Brain microvascular endothelial cell (primary cell): ENCODE measurements around the gene SPEG.

Experiments used
- DNase-seq: peaks from one replicate; pipeline ENCODE4 v3.0.0-alpha.2; 2020
- H3K27ac ChIP-seq: fragments of 250-450 bp; sonication (Bioruptor Pico); 2 replicates; pipeline ENCODE4 v1.5.1; 2020; ENCODE audit warnings: mild to moderate bottlenecking, moderate library complexity
- H3K27me3 ChIP-seq: fragments of 250-450 bp; sonication (Bioruptor Pico); replicated peaks from 2 replicates; pipeline ENCODE4 v1.5.1; 2020; ENCODE audit warnings: mild to moderate bottlenecking
- H3K36me3 ChIP-seq: fragments of 250-450 bp; sonication (Bioruptor Pico); replicated peaks from 2 replicates; pipeline ENCODE4 v1.5.1; 2020; ENCODE audit warnings: mild to moderate bottlenecking
- H3K4me3 ChIP-seq: 2 replicates; pipeline ENCODE4 v1.5.1; 2011; ENCODE audit warnings: low read depth, mild to moderate bottlenecking, control low read depth, low read length, moderate library complexity
- CTCF ChIP-seq: IDR thresholded peaks from 2 replicates; pipeline ENCODE4 v1.5.1; 2011; ENCODE audit warnings: low read depth, mild to moderate bottlenecking, moderate library complexity, low read length, control low read depth, inconsistent platforms; ENCODE audit errors: missing control alignments
- in situ Hi-C: cut with HindIII; loops from 2 replicates; pipeline ENCODE4 v1.10.0; 2017; ENCODE audit warnings: low sequenced_read_pairs, low pct_ligation_motif_present

SPEG gene

GRCh38 chr2:219448099-219448775, 13.6 kb downstream of the SPEG start:
- Histone ChIP-seq H3K27ac (no peak overlapping the region), H3K4me3 (no peak overlapping the region), H3K27me3 (peaks cover 11% of the 10 kb centered on the region), H3K36me3 (no peaks in the 10 kb centered on the region)
- no peak for TF ChIP-seq CTCF
- no peak for DNase-seq
- in situ Hi-C loops: no loop called here

- DNase-seq: no peak
- peaks cover 11% of the 10 kb centered on the region for H3K27me3 ChIP-seq
- H3K4me3 ChIP-seq: no peak overlapping the region
- in situ Hi-C loops: no loop called here
- peak; percentile 12 for TF ChIP-seq CTCF
- no peaks in the 10 kb centered on the region for H3K36me3 ChIP-seq
- H3K27ac ChIP-seq: no peak overlapping the region
Observed at GRCh38 chr2:219448776-219449341, 14.2 kb downstream of the SPEG start.

- DNase-seq: no peak
Observed at GRCh38 chr2:219449609-219450008, 15.0 kb downstream of the SPEG start.

GRCh38 chr2:219451661-219452360, 17.2 kb downstream of the SPEG start:
- H3K36me3 ChIP-seq: no peaks in the 10 kb centered on the region
- TF ChIP-seq CTCF: no peak
- in situ Hi-C loops: no loop called here
- H3K27ac ChIP-seq: no peak overlapping the region
- peaks cover 11% of the 10 kb centered on the region for H3K27me3 ChIP-seq
- H3K4me3 ChIP-seq: no peak overlapping the region
- DNase-seq: no peak

More at GRCh38 chr2:219449609-219450008, 15.0 kb downstream of the SPEG start:
- Histone ChIP-seq H3K36me3 (no peaks in the 10 kb centered on the region), H3K27me3 (peaks cover 11% of the 10 kb centered on the region), H3K4me3 (no peak overlapping the region), H3K27ac (no peak overlapping the region)
- no peak for TF ChIP-seq CTCF
- in situ Hi-C loops: no loop called here

GRCh38 chr2:219452361-219453317, 18.0 kb downstream of the SPEG start:
- Histone ChIP-seq H3K4me3 (no peak overlapping the region), H3K27ac (no peak overlapping the region), H3K36me3 (no peaks in the 10 kb centered on the region), H3K27me3 (peaks cover 11% of the 10 kb centered on the region)
- in situ Hi-C loops: no loop called here
- no peak for TF ChIP-seq CTCF
- peak; percentile 81 for DNase-seq
